HG03045 (cell line): ENCODE data around the gene DGCR6L.
"Not testable (repeated sequence)": the region's sequence is repeated elsewhere in the genome, so short reads cannot be mapped to it uniquely, and the experiment has no call there.

Source experiments
- ATAC-seq: cut with Tn5 transposase; IDR thresholded peaks from one replicate; pipeline ENCODE4 v1.9.1; 2021; ENCODE audit warnings: mild to moderate bottlenecking, moderate library complexity; ENCODE audit not compliant: unreplicated experiment

DGCR6L gene

DNA sequence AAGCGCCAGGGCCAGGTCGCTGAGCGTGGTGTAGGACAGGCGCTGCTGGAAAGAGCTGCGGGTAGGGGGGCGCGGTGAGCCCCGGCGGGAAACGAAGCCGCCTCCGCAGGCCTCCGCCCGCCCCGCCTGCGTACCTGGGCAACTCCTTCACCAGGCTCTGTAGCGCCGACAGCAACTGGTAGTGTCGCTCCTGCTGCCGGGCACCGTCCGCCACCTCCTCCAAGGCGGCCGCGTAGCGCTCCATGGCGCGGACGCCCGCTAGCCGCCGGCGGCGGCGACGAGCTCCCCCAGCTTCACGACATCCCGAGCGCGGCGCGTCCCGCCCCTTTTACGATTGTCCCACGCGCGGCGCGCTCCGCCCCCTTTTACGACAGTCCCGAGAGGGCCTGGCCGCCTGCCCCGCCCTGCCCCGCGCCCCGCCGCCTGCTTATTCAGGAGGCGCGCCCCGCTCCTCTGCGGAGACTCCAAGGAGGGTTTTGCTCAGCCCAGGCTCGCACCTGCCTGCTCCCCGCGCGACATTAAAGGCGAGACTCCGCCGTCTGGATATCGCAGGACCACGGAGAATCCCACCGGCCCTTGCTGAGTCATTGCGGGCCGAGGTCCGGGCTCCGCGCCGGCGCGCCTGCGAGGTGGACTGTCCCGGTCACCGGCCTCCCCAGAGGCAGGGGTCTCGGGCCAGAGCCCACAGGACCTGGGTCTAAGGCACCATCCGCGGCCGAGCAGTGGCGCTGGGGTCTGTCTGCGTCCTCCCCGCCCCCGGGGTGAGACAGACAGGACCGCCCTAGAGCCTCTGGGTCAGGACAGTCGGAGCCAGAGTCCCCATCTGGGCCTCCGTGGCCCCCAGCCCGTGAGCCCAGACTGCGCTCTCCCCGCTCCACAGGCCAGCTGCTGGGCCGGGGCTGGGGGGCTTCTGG is at the start of gene DGCR6L:
TSS of gene DGCR6L (minus strand) at position 316 of the 914 bp plus-strand sequence. CDS start at position 244, 72 bp downstream.
- peak; percentile 78 for ATAC-seq

DNA sequence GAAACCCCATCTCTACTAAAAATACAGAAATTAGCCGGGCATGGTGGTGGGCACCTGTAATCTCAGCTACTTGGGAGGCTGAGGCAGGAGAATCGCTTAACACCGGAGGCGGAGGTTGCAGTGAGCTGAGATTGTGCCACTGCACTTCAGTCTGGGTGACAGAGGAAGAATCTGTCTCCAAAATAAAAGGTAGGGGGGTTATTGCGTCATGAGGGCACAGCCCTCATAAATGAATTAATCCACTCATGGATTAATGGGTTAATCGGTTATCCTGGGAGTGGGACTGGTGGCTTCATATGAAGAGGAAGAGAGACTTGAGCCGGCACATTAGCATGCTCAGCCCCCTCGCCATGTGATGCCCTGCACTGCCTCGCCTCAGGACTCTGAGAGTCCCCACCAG is 49.0 kb upstream of the DGCR6L start:
- ATAC-seq: not testable (repeated sequence)

- ATAC-seq: not testable (repeated sequence)
Observed at GRCh38 chr22:20366841-20367240, 47.0 kb upstream of the DGCR6L start.

DNA sequence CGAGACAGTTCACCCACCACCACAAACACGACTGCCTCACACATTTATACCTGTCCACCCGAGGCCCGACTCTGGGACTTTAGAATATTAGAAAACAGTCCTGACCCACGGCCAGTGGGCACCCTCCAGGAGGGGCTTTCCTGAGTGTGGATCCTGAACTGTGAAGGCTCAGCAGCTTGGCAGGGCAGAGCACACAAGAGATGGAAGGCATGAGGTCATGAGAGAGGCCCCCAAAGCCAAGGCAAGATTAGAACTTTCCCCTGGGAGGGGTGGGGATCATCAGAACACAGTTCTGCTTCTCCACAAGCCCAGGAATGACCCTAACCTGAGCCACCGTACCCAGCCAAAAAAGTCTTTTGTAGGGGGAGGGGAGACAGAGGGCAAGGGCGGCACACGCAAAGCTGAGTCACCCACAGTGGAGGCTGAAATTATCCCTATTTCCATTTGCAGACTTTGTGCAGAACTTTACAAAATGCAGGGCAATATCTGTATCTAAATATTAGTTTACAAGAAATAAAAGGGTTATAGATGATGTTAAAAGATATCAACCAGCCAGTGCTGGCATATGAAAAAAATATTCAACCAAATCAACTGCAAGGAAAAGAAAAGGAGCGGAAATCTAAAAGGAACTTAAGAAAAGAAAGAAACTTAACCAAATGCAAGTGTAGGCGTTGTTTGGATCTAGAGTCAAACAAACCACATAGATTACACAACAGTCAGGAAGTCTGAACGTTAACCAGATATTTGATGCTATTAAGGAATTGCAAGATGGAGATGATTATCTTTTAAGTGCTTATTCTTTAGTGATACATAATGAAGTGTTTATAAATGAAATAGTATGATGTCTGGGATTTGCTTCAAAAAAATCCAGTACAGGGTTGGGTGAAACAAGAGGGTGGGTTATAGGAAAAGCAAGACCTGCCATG is 44.7 kb upstream of the DGCR6L start:
- ATAC-seq: not testable (repeated sequence)

DNA sequence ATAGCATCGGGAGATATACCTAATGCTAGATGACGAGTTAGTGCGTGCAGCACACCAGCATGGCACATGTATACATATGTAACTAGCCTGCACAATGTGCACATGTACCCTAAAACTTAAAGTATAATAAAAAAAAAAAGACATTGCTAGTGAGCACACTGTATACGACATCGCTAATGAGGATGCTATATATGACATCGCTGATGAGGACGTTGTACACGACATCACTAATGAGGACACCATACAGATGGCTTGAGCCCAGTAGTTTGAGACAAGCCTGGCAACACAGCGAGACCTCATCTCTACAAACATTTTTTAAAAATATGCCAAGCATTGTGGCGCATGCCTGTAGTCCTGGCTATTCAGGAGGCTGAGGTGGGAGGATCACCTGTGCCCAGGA is 42.5 kb upstream of the DGCR6L start:
- ATAC-seq: not testable (repeated sequence)

GRCh38 chr22:20361752-20362229 is 41.9 kb upstream of the DGCR6L start:
- not testable (repeated sequence) for ATAC-seq

DNA sequence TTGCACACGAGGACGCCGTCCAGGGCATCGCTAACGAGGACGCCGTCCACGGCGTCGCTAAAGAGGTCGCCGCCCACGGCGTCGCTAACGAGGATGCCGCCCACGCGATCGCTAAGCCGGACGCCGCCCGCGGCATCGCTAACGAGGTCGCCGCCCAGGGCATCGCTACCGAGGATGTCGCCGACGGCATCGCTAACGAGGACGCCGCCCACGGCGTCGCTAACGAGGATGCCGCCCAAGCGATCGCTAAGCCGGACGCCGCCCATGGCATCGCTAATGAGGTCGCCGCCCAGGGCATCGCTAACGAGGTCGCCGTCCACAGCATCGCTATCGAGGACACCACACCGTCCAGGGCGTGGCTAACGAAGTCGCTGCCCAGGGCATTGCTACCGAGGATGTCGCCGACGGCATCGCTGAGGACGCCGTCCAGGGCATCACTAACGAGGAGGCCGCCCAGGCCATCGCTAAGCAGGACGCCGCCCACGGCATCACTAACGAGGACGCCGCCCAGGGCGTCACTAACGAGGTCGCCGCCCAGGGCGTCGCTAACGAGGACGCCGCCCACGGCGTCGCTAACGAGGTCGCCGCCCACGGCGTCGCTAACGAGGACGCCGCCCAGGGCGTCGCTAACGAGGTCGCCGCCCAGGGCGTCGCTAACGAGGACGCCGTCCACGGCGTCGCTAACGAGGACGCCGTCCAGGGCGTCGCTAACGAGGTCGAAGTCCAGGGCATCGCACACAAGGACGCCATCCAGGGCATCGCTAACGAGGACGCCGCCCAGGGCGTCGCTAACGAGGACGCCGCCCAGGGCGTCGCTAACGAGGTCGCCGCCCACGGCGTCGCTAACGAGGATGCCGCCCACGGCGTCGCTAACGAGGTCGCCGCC is 41.2 kb upstream of the DGCR6L start:
- not testable (repeated sequence) for ATAC-seq

DNA sequence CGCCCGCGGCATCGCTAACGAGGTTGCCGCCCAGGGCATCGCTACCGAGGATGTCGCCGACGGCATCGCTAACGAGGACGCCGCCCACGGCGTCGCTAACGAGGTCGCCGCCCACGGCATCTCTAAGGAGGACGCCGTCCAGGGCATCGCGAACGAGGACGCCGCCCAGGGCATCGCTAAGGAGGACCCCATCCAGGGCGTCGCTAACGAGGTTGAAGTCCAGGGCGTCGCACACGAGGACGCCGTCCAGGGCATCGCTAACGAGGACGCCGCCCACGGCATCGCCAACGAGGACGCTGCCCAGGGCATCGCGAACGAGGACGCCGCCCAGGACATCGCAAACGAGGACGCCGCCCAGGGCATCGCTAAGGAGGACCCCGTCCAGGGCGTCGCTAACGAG is 40.4 kb upstream of the DGCR6L start:
- ATAC-seq: not testable (repeated sequence)

DNA sequence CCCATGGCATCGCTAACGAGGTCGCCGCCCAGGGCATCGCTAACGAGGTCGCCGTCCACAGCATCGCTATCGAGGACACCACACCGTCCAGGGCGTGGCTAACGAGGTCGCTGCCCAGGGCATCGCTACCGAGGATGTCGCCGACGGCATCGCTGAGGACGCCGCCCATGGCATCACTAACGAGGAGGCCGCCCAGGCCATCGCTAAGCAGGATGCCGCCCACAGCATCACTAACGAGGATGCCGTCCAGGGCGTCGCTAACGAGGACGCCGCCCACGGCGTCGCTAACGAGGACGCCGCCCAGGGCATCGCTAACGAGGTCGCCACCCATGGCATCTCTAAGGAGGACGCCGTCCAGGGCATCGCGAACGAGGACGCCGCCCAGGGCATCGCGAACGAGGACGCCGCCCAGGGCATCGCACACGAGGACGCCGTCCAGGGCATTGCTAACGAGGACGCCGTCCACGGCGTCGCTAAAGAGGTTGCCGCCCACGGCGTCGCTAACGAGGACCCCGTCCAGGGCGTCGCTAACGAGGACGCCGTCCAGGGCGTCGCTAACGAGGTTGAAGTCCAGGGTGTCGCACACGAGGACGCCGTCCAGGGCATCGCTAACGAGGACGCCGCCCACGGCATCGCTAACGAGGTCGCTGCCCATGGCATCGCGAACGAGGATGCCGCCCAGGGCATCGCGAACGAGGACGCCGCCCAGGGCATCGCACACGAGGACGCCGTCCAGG is 38.8 kb upstream of the DGCR6L start:
- not testable (repeated sequence) for ATAC-seq

GRCh38 chr22:20357967-20358366 is 38.1 kb upstream of the DGCR6L start:
- not testable (repeated sequence) for ATAC-seq

DNA sequence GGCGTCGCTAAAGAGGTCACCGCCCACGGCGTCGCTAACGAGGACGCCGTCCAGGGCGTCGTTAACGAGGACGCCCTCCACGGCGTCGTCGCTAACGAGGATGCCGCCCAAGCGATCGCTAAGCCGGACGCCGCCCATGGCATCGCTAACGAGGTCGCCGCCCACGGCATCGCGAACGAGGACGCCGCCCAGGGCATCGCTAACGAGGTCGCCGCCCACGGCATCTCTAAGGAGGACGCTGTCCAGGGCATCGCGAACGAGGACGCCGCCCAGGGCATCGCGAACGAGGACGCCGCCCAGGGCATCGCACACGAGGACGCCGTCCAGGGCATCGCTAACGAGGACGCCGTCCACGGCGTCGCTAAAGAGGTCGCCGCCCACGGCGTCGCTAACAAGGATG is 37.0 kb upstream of the DGCR6L start:
- not testable (repeated sequence) for ATAC-seq

DNA sequence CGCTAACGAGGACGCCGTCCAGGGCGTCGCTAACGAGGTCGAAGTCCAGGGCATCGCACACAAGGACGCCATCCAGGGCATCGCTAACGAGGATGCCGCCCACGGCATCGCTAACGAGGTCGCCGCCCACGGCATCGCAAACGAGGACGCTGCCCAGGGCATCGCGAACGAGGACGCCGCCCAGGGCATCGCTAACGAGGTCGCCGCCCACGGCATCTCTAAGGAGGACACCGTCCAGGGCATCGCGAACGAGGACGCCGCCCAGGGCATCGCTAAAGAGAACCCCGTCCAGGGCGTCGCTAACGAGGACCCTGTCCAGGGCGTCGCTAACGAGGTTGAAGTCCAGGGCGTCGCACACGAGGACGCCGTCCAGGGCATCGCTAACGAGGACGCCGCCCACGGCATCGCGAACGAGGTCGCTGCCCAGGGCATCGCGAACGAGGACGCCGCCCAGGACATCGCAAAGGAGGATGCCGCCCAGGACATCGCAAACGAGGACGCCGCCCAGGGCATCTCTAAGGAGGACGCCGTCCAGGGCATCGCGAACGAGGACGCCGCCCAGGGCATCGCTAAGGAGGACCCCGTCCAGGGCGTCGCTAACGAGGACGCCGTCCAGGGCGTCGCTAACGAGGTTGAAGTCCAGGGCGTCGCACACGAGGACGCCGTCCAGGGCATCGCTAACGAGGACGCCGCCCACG is 36.2 kb upstream of the DGCR6L start:
- ATAC-seq: not testable (repeated sequence)

DNA sequence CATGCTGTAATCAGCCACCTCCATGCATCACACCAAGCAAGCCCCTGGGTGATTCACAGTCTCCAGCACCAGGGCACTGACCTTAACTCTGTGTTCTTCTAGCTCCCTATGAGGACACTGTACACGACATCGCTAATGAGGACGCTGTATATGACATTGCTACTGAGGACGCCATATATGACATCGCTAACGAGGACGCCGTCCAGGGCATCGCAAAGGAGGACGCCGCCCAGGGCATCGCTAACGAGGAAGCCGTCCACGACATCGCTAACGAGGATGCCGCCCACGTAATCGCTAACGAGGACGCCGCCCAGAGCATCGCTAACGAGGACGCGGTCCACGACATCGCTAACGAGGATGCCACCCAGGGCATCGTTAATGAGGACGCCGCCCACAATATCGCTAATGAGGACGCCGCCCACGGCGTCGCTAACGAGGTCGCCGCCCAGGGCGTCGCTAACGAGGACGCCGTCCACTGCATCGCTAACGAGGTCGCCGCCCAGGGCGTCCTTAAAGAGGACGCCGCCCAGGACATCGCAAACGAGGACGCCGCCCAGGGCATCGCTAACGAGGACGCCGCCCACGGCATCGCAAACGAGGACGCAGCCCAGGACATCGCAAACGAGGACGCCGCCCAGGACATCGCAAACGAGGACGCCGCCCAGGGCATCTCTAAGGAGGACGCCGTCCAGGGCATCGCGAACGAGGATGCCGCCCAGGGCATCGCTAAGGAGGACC is 34.5 kb upstream of the DGCR6L start:
- ATAC-seq: no peak

GRCh38 chr22:20352536-20352935 is 32.7 kb upstream of the DGCR6L start:
- ATAC-seq: not testable (repeated sequence)

- ATAC-seq: not testable (repeated sequence)
Observed at GRCh38 chr22:20346553-20346952, 26.7 kb upstream of the DGCR6L start.

DNA sequence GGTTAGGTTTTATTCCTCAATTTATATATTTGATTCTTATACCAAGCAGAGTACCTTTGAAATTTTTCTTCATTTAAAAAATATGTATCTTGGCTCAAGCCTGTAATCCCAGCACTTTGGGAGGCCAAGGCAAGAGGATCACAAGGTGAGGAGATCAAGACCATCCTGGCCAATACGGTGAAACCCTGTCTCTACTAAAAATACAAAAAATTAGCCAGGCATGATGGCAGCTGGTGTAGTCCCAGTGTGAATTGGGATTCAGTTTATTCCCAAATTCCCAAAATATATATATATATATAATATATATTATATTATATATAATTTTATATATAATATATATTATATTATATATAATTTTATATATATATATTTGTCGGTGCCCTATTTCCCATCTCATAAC is 18.4 kb upstream of the DGCR6L start:
- not testable (repeated sequence) for ATAC-seq

GRCh38 chr22:20337807-20338206 is 17.9 kb upstream of the DGCR6L start:
- not testable (repeated sequence) for ATAC-seq

- ATAC-seq: not testable (repeated sequence)
Observed at GRCh38 chr22:20336561-20336960, 16.7 kb upstream of the DGCR6L start.
